WTC11 (cell line): ENCODE results near the gene RAX2. TPM values are rescaled to one million over a fixed set of nuclear protein-coding genes. Genes with fewer than 3 reads are reported as not detected.

ENCODE experiments used
- ATAC-seq: fragments of 200-7000 bp; cut with Tn5 transposase; 2 replicates; pipeline ENCODE4 v1.10.0; 2021; ENCODE audit warnings: mild to moderate bottlenecking, moderate library complexity
- CTCF ChIA-PET: fragments of 300-600 bp; sonication (Branson Sonifier 250); formaldehyde crosslinking; loops from one replicate; lab custom pipeline; 2021; ENCODE audit warnings: antibody characterized with exemption; lab: Charles Lee
- POLR2A ChIA-PET: fragments of 350-600 bp; sonication (Branson Sonifier 250); formaldehyde crosslinking; loops from one replicate; lab custom pipeline; 2021; ENCODE audit warnings: antibody characterized with exemption; lab: Charles Lee
- DNase-seq: peaks from one replicate; pipeline ENCODE4 v3.0.0; 2021; ENCODE audit warnings: low spot score
- H3K27ac Mint-ChIP-seq: 2 replicates; pipeline ENCODE4 v1.8.0; 2021; ENCODE audit warnings: mixed read lengths
- H3K27me3 Mint-ChIP-seq: 2 replicates; pipeline ENCODE4 v1.8.0; 2021; ENCODE audit warnings: low read depth, mild to moderate bottlenecking, moderate library complexity, mixed read lengths
- H3K36me3 Mint-ChIP-seq: 2 replicates; pipeline ENCODE4 v1.8.0; 2021; ENCODE audit warnings: mixed read lengths
- H3K4me1 Mint-ChIP-seq: 2 replicates; pipeline ENCODE4 v1.8.0; 2022; ENCODE audit warnings: mixed read lengths
- H3K4me3 Mint-ChIP-seq: 2 replicates; pipeline ENCODE4 v1.8.0; 2021; ENCODE audit warnings: mild to moderate bottlenecking, moderate library complexity, mixed read lengths
- H3K9me3 Mint-ChIP-seq: 2 replicates; pipeline ENCODE4 v1.8.0; 2021; ENCODE audit warnings: mixed read lengths
- CREM ChIP-seq: sonication (generic); formaldehyde crosslinking; IDR thresholded peaks from 2 replicates; pipeline ENCODE4 v1.8.1; 2022; ENCODE audit warnings: mild to moderate bottlenecking, missing genetic modification reagents, moderate library complexity
- ESRRA ChIP-seq: sonication (generic); formaldehyde crosslinking; IDR thresholded peaks from 2 replicates; pipeline ENCODE4 v1.8.1; 2022; ENCODE audit warnings: mild to moderate bottlenecking, missing genetic modification reagents, borderline replicate concordance
- GRHL2 ChIP-seq: fragments of 250-450 bp; sonication (Bioruptor Pico); IDR thresholded peaks from 2 replicates; pipeline ENCODE4 v1.8.0; 2022; ENCODE audit warnings: mild to moderate bottlenecking, moderate library complexity; ENCODE audit not compliant: insufficient replicate concordance, severe bottlenecking
- IRF2 ChIP-seq: sonication (generic); formaldehyde crosslinking; IDR thresholded peaks from 2 replicates; pipeline ENCODE4 v1.8.0; 2022; ENCODE audit warnings: low read depth, missing genetic modification reagents, borderline replicate concordance
- JUN ChIP-seq: sonication (generic); formaldehyde crosslinking; IDR thresholded peaks from 2 replicates; pipeline ENCODE4 v1.8.0; 2023; ENCODE audit warnings: mild to moderate bottlenecking, missing genetic modification reagents
- NFATC4 ChIP-seq: fragments of 250-450 bp; sonication (Bioruptor Pico); IDR thresholded peaks from 2 replicates; pipeline ENCODE4 v1.9.0; 2021; ENCODE audit warnings: mild to moderate bottlenecking
- NR2C2 ChIP-seq: sonication (generic); formaldehyde crosslinking; IDR thresholded peaks from 2 replicates; pipeline ENCODE4 v1.8.0; 2022; ENCODE audit warnings: mild to moderate bottlenecking, missing genetic modification reagents
- TEAD1 ChIP-seq: sonication (generic); formaldehyde crosslinking; IDR thresholded peaks from 2 replicates; pipeline ENCODE4 v1.8.0; 2022; ENCODE audit warnings: mild to moderate bottlenecking, missing genetic modification reagents
- ZNF263 ChIP-seq: sonication (generic); formaldehyde crosslinking; IDR thresholded peaks from 2 replicates; pipeline ENCODE4 v1.8.1; 2022; ENCODE audit warnings: low read depth, mild to moderate bottlenecking, moderate library complexity, missing genetic modification reagents
- ZNF317 ChIP-seq: sonication (generic); formaldehyde crosslinking; IDR thresholded peaks from 2 replicates; pipeline ENCODE4 v1.8.1; 2023; ENCODE audit warnings: low read depth, mild to moderate bottlenecking, moderate library complexity, missing genetic modification reagents, borderline replicate concordance
- ZNF423 ChIP-seq: fragments of 250-450 bp; sonication (Bioruptor Pico); IDR thresholded peaks from 2 replicates; pipeline ENCODE4 v2.1.2; 2022; ENCODE audit warnings: mild to moderate bottlenecking, moderate library complexity
- ZNF671 ChIP-seq: fragments of 250-450 bp; sonication (Bioruptor Pico); IDR thresholded peaks from 2 replicates; pipeline ENCODE4 v1.8.0; 2021; ENCODE audit warnings: mild to moderate bottlenecking
- total RNA-seq: library from RNA; stranded (reverse); gene quantifications from 3 replicates; pipeline ENCODE4 v1.2.3, GENCODE V29; 2021
- TF ChIP-seq, protein P1 (sequence below): sonication (generic); formaldehyde crosslinking; IDR thresholded peaks from 2 replicates; pipeline ENCODE4 v1.8.0; 2023; ENCODE audit warnings: mild to moderate bottlenecking, missing genetic modification reagents
- TF ChIP-seq, protein P2 (sequence below): sonication (generic); formaldehyde crosslinking; IDR thresholded peaks from 2 replicates; pipeline ENCODE4 v1.8.0; 2022; ENCODE audit warnings: mild to moderate bottlenecking, missing genetic modification reagents
- TF ChIP-seq, protein P3 (sequence below): sonication (generic); formaldehyde crosslinking; IDR thresholded peaks from 2 replicates; pipeline ENCODE4 v1.8.1; 2023; ENCODE audit warnings: mild to moderate bottlenecking, missing genetic modification reagents
- TF ChIP-seq, protein P4 (sequence below): sonication (generic); formaldehyde crosslinking; IDR thresholded peaks from 2 replicates; pipeline ENCODE4 v1.8.1; 2023; ENCODE audit warnings: mild to moderate bottlenecking, missing genetic modification reagents, borderline replicate concordance
- TF ChIP-seq, protein P5 (sequence below): sonication (generic); formaldehyde crosslinking; IDR thresholded peaks from 2 replicates; pipeline ENCODE4 v1.8.1; 2023; ENCODE audit warnings: mild to moderate bottlenecking, missing genetic modification reagents, moderate library complexity
- TF ChIP-seq, protein P6 (sequence below): sonication (generic); formaldehyde crosslinking; conservative IDR thresholded peaks from 2 replicates; pipeline ENCODE4 v1.8.1; 2022; ENCODE audit warnings: mild to moderate bottlenecking, missing genetic modification reagents

Gene RAX2
- total RNA-seq, 1 experiment from 2014 or later: 0.09 TPM

DNA sequence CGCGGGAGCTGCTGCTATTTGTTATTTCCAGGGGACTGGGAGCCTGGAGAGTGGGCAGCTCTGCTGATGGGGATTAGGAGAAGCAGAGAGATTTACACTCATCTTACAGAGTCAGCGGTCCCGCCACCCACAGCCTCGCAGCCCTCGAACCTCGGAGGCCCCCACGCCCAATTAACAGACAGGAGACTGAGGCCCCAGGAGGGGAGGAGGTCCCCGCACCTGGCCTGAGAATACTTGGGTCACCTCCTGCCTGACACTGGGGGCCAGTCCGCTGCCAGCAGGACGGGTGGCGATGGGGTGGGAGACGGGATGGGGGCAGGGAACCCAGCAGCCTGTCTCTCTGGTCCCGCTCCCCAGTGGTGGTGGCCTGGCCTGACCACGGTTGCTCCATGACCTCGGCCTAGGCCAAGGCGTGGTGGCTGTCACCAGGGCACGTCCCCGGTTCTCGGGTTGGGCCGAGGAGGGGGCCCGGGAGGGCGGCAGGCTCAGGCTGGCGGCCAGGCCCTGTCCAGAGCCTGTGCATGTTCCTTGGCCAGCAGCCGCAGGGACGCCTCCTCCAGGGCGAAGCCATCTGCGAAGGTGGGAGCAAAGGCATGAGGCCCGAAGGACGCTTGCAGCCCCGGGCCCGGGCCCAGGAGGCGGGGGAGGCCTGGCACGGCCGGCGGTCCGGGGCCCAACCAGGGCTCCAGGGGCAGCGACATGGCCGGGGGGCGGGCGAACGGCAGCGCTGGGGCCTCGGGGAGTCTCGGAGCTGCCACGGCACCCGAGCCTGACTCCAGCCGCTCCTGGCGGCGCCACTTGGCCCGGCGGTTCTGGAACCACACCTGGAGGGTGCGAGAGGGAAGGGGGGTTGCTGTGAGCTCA, 1.7 kb downstream of the RAX2 start:
- H3K4me1 Mint-ChIP-seq: peaks cover 5% of the 10 kb centered on the region
- DNase-seq (no peak), ATAC-seq (no peak)
- peaks cover 5% of the 10 kb centered on the region for H3K36me3 Mint-ChIP-seq
- no peaks in the 10 kb centered on the region for H3K9me3 Mint-ChIP-seq
- POLR2A ChIA-PET: interaction anchor here (1.2 kb wide), 1 partner anchor 8 kb away, joined by 3 read pairs; the partner anchor contains the start of gene MRPL54
- CTCF ChIA-PET: interaction anchor here (0.7 to 2.7 kb wide), 5 partner anchors 8 to 217 kb away, joined by 3 to 9 read pairs (median 3); partner anchors contain the start of gene MRPL54
- no peak overlapping the region for H3K4me3 Mint-ChIP-seq
- TF ChIP-seq ZNF671 (CRISPR knock-in tag): no peak
- no peak for TF ChIP-seq ZNF317 (CRISPR knock-in tag)
- no peak for TF ChIP-seq CREM (CRISPR knock-in tag)
- no peak for TF ChIP-seq ESRRA (CRISPR knock-in tag)
- TF ChIP-seq, protein P1, sequence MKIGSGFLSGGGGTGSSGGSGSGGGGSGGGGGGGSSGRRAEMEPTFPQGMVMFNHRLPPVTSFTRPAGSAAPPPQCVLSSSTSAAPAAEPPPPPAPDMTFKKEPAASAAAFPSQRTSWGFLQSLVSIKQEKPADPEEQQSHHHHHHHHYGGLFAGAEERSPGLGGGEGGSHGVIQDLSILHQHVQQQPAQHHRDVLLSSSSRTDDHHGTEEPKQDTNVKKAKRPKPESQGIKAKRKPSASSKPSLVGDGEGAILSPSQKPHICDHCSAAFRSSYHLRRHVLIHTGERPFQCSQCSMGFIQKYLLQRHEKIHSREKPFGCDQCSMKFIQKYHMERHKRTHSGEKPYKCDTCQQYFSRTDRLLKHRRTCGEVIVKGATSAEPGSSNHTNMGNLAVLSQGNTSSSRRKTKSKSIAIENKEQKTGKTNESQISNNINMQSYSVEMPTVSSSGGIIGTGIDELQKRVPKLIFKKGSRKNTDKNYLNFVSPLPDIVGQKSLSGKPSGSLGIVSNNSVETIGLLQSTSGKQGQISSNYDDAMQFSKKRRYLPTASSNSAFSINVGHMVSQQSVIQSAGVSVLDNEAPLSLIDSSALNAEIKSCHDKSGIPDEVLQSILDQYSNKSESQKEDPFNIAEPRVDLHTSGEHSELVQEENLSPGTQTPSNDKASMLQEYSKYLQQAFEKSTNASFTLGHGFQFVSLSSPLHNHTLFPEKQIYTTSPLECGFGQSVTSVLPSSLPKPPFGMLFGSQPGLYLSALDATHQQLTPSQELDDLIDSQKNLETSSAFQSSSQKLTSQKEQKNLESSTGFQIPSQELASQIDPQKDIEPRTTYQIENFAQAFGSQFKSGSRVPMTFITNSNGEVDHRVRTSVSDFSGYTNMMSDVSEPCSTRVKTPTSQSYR (CRISPR knock-in tag): no peak
- TF ChIP-seq, protein P2, sequence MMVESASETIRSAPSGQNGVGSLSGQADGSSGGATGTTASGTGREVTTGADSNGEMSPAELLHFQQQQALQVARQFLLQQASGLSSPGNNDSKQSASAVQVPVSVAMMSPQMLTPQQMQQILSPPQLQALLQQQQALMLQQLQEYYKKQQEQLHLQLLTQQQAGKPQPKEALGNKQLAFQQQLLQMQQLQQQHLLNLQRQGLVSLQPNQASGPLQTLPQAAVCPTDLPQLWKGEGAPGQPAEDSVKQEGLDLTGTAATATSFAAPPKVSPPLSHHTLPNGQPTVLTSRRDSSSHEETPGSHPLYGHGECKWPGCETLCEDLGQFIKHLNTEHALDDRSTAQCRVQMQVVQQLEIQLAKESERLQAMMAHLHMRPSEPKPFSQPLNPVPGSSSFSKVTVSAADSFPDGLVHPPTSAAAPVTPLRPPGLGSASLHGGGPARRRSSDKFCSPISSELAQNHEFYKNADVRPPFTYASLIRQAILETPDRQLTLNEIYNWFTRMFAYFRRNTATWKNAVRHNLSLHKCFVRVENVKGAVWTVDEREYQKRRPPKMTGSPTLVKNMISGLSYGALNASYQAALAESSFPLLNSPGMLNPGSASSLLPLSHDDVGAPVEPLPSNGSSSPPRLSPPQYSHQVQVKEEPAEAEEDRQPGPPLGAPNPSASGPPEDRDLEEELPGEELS (CRISPR knock-in tag): no peak
- no peak for TF ChIP-seq ZNF263 (CRISPR knock-in tag)
- TF ChIP-seq NR2C2 (CRISPR knock-in tag): no peak
- TF ChIP-seq, protein P3, sequence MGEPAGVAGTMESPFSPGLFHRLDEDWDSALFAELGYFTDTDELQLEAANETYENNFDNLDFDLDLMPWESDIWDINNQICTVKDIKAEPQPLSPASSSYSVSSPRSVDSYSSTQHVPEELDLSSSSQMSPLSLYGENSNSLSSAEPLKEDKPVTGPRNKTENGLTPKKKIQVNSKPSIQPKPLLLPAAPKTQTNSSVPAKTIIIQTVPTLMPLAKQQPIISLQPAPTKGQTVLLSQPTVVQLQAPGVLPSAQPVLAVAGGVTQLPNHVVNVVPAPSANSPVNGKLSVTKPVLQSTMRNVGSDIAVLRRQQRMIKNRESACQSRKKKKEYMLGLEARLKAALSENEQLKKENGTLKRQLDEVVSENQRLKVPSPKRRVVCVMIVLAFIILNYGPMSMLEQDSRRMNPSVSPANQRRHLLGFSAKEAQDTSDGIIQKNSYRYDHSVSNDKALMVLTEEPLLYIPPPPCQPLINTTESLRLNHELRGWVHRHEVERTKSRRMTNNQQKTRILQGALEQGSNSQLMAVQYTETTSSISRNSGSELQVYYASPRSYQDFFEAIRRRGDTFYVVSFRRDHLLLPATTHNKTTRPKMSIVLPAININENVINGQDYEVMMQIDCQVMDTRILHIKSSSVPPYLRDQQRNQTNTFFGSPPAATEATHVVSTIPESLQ (CRISPR knock-in tag): no peak
- TF ChIP-seq TEAD1 (CRISPR knock-in tag): no peak
- TF ChIP-seq, protein P4, sequence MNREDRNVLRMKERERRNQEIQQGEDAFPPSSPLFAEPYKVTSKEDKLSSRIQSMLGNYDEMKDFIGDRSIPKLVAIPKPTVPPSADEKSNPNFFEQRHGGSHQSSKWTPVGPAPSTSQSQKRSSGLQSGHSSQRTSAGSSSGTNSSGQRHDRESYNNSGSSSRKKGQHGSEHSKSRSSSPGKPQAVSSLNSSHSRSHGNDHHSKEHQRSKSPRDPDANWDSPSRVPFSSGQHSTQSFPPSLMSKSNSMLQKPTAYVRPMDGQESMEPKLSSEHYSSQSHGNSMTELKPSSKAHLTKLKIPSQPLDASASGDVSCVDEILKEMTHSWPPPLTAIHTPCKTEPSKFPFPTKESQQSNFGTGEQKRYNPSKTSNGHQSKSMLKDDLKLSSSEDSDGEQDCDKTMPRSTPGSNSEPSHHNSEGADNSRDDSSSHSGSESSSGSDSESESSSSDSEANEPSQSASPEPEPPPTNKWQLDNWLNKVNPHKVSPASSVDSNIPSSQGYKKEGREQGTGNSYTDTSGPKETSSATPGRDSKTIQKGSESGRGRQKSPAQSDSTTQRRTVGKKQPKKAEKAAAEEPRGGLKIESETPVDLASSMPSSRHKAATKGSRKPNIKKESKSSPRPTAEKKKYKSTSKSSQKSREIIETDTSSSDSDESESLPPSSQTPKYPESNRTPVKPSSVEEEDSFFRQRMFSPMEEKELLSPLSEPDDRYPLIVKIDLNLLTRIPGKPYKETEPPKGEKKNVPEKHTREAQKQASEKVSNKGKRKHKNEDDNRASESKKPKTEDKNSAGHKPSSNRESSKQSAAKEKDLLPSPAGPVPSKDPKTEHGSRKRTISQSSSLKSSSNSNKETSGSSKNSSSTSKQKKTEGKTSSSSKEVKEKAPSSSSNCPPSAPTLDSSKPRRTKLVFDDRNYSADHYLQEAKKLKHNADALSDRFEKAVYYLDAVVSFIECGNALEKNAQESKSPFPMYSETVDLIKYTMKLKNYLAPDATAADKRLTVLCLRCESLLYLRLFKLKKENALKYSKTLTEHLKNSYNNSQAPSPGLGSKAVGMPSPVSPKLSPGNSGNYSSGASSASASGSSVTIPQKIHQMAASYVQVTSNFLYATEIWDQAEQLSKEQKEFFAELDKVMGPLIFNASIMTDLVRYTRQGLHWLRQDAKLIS (CRISPR knock-in tag): no peak
- TF ChIP-seq, protein P5, sequence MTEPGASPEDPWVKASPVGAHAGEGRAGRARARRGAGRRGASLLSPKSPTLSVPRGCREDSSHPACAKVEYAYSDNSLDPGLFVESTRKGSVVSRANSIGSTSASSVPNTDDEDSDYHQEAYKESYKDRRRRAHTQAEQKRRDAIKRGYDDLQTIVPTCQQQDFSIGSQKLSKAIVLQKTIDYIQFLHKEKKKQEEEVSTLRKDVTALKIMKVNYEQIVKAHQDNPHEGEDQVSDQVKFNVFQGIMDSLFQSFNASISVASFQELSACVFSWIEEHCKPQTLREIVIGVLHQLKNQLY: no peak
- TF ChIP-seq IRF2: no peak
- no peak for TF ChIP-seq GRHL2 (CRISPR knock-in tag)
- no peak for TF ChIP-seq JUN (CRISPR knock-in tag)
- TF ChIP-seq, protein P6, sequence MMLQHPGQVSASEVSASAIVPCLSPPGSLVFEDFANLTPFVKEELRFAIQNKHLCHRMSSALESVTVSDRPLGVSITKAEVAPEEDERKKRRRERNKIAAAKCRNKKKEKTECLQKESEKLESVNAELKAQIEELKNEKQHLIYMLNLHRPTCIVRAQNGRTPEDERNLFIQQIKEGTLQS (CRISPR knock-in tag): no peak
- TF ChIP-seq NFATC4: no peak
- TF ChIP-seq ZNF423 (CRISPR knock-in tag): no peak
- TF ChIP-seq, all 79 proteins: peak for 0
- Mint-ChIP-seq H3K27me3 (no peaks in the 10 kb centered on the region), H3K27ac (no peak overlapping the region)
